Coronary artery (tissue), 2 donors: Measurements from ENCODE around the gene DNMT3A.
A peak's percentile ranks its signal among the peaks of the same experiment; 100 is the strongest.

Experiments used
- DNase-seq: peaks from one replicate; pipeline ENCODE4 v3.0.0-alpha.2; 2017; ENCODE audit warnings: low spot score
- H3K27ac ChIP-seq, 2 donors: fragments of 200-600 bp; sonication (generic); one replicate each; pipeline ENCODE4 v1.5.1; 2016 to 2019
- H3K4me3 ChIP-seq: fragments of 200-600 bp; sonication (generic); 2 replicates; pipeline ENCODE4 v1.5.1; 2016; ENCODE audit warnings: mild to moderate bottlenecking, moderate library complexity
- CTCF ChIP-seq: fragments of 200-600 bp; sonication (generic); IDR thresholded peaks from one replicate; pipeline ENCODE4 v1.5.1; 2019; ENCODE audit warnings: antibody characterized with exemption

Gene DNMT3A

GRCh38 chr2:25286723-25287483, 54.8 kb downstream of the DNMT3A start:
- no peak overlapping the region for H3K27ac ChIP-seq
- DNase-seq: no peak
- no peak for TF ChIP-seq CTCF
- H3K4me3 ChIP-seq: no peak overlapping the region

- no peak for DNase-seq
- Histone ChIP-seq H3K4me3 (no peak overlapping the region), H3K27ac (peak overlapping the region in 1 of 2 donors; percentile 58)
- TF ChIP-seq CTCF: no peak
Observed at GRCh38 chr2:25286025-25286400, 55.7 kb downstream of the DNMT3A start.

GRCh38 chr2:25285265-25286024, 56.3 kb downstream of the DNMT3A start:
- no peak for TF ChIP-seq CTCF
- no peak for DNase-seq
- peak overlapping the region in 1 of 2 donors; percentile 58 for H3K27ac ChIP-seq
- H3K4me3 ChIP-seq: no peak overlapping the region

GRCh38 chr2:25284756-25285155, 57.0 kb downstream of the DNMT3A start:
- no peak for TF ChIP-seq CTCF
- DNase-seq: no peak
- H3K4me3 ChIP-seq: no peak overlapping the region
- H3K27ac ChIP-seq: no peak overlapping the region

- no peak overlapping the region for H3K27ac ChIP-seq
- H3K4me3 ChIP-seq: no peak overlapping the region
- DNase-seq: no peak
- no peak for TF ChIP-seq CTCF
Observed at GRCh38 chr2:25283921-25284320, 57.8 kb downstream of the DNMT3A start.

GRCh38 chr2:25281941-25282340, 59.8 kb downstream of the DNMT3A start:
- no peak overlapping the region for H3K27ac ChIP-seq
- no peak overlapping the region for H3K4me3 ChIP-seq
- no peak for DNase-seq
- no peak for TF ChIP-seq CTCF

GRCh38 chr2:25281522-25281921, 60.2 kb downstream of the DNMT3A start:
- no peak overlapping the region for H3K4me3 ChIP-seq
- TF ChIP-seq CTCF: no peak
- DNase-seq: no peak
- no peak overlapping the region for H3K27ac ChIP-seq
